Uterus (tissue), 4 donors: Measurements from ENCODE around the gene RNFT2. TPM values are rescaled to one million over a fixed set of nuclear protein-coding genes. Genes with fewer than 3 reads are reported as not detected.
"Not testable (repeated sequence)": the region's sequence is repeated elsewhere in the genome, so short reads cannot be mapped to it uniquely, and the experiment has no call there.

ENCODE experiments used
- DNase-seq, 2 donors: peaks; one replicate each; pipeline ENCODE4 v3.0.0-alpha.2; 2019 to 2020
- H3K27ac ChIP-seq, 2 donors: fragments of 200-600 bp; sonication (generic); 1 replicate in 1 of 2; 2 replicates in 1 of 2; pipeline ENCODE4 v1.5.1; 2016 to 2018
- H3K27me3 ChIP-seq, 2 donors: fragments of 200-600 bp; sonication (generic); one replicate each; pipeline ENCODE4 v1.5.1; 2018 to 2019; ENCODE audit warnings: control low read depth in 1 of 2
- H3K36me3 ChIP-seq, 2 donors: fragments of 200-600 bp; sonication (generic); one replicate each; pipeline ENCODE4 v1.5.1; 2019; ENCODE audit warnings: control low read depth in 1 of 2
- H3K4me1 ChIP-seq, 2 donors: fragments of 200-600 bp; sonication (generic); one replicate each; pipeline ENCODE4 v1.5.1; 2018 to 2019; ENCODE audit warnings: control low read depth in 1 of 2
- H3K4me3 ChIP-seq, 2 donors: fragments of 200-600 bp; sonication (generic); 1 replicate in 1 of 2; 2 replicates in 1 of 2; pipeline ENCODE4 v1.5.1; 2018 to 2019; ENCODE audit warnings: mild to moderate bottlenecking in 1 of 2
- H3K9me3 ChIP-seq, 2 donors: fragments of 200-600 bp; sonication (generic); one replicate each; pipeline ENCODE4 v1.5.1; 2019; ENCODE audit warnings: control low read depth in 1 of 2
- CTCF ChIP-seq, 4 experiments: fragments of 200-600 bp in 2 of 4; fragments of 450-650 bp in 2 of 4; sonication (generic) in 2 of 4; IDR thresholded peaks; one replicate each; pipeline ENCODE4 v1.5.1; 2016 to 2019; ENCODE audit warnings: antibody characterized with exemption in 4 of 4, mild to moderate bottlenecking in 2 of 4, moderate library complexity in 1 of 4
- POLR2A ChIP-seq, 2 donors: fragments of 450-650 bp; IDR thresholded peaks; one replicate each; pipeline ENCODE4 v1.6.1; 2016; ENCODE audit warnings: antibody characterized with exemption in 2 of 2, mild to moderate bottlenecking in 1 of 2, moderate library complexity in 1 of 2
- intact Hi-C: fragments of 100-400 bp; cut with DNase I; formaldehyde crosslinking; loops from one replicate; pipeline ENCODE4 v1.15.1; 2023; ENCODE audit warnings: low total_unique reads
- total RNA-seq, 4 donors: library from RNA; depleted of rRNA in 3 of 4; stranded (reverse); fragments of >200 nt in 3 of 4; gene quantifications; one replicate each; pipeline versions ENCODE4 v1.1.0 to v1.2.4, GENCODE V29; 2014 to 2023
- donor health status: DM: yes; HTN: yes; CAD: no.

Gene RNFT2
- total RNA-seq, 4 donors from 2014 or later: 1.4 to 4.7 TPM; not detected in 2

- intact Hi-C loops: no loop called here
- Histone ChIP-seq H3K27me3 (no peaks in the 10 kb centered on the region), H3K4me1 (peaks cover 5 to 9% of the 10 kb centered on the region in 2 donors), H3K36me3 (no peaks in the 10 kb centered on the region), H3K9me3 (no peaks in the 10 kb centered on the region), H3K27ac (no peak overlapping the region), H3K4me3 (no peak overlapping the region)
- TF ChIP-seq CTCF (IDR thresholded peaks at IDR 0.05): no peak
- TF ChIP-seq POLR2A (IDR thresholded peaks at IDR 0.05): no peak
- DNase-seq: no peak
Observed at GRCh38 chr12:116735084-116735483, 3.0 kb upstream of the RNFT2 start.

- Histone ChIP-seq H3K36me3 (no peaks in the 10 kb centered on the region), H3K27me3 (no peaks in the 10 kb centered on the region), H3K27ac (no peak overlapping the region), H3K4me1 (peaks cover 5 to 9% of the 10 kb centered on the region in 2 donors), H3K4me3 (peak overlapping the region in 1 of 2 donors; percentile 85), H3K9me3 (no peaks in the 10 kb centered on the region)
- DNase-seq: no peak
- no peak for TF ChIP-seq POLR2A (IDR thresholded peaks at IDR 0.05)
- TF ChIP-seq CTCF (IDR thresholded peaks at IDR 0.05): no peak
- intact Hi-C loops: no loop called here
Observed at GRCh38 chr12:116735951-116736599, 2.0 kb upstream of the RNFT2 start.

- Histone ChIP-seq H3K4me3 (peak overlapping the region; percentile 84 to 85), H3K4me1 (peaks cover 5 to 9% of the 10 kb centered on the region in 2 donors), H3K27ac (peak overlapping the region; percentile 74 to 79), H3K27me3 (no peaks in the 10 kb centered on the region), H3K9me3 (no peaks in the 10 kb centered on the region), H3K36me3 (no peaks in the 10 kb centered on the region)
- no peak for DNase-seq
- no peak for TF ChIP-seq CTCF (IDR thresholded peaks at IDR 0.05)
- TF ChIP-seq POLR2A (IDR thresholded peaks at IDR 0.05): no peak
- intact Hi-C loops: no loop called here
Observed at GRCh38 chr12:116736962-116737773, 947 bp upstream of the RNFT2 start.

- H3K27me3 ChIP-seq: no peaks in the 10 kb centered on the region
- DNase-seq: no peak
- intact Hi-C loops: no loop called here
Observed at GRCh38 chr12:116739381-116739887, 1.3 kb downstream of the RNFT2 start.

GRCh38 chr12:116742787-116743186 lies 4.7 kb downstream of the RNFT2 start:
- H3K27ac ChIP-seq, DNase-seq, H3K4me1 ChIP-seq, H3K4me3 ChIP-seq, intact Hi-C loops, H3K36me3 ChIP-seq, H3K27me3 ChIP-seq, H3K9me3 ChIP-seq: not testable (repeated sequence)

More at GRCh38 chr12:116739381-116739887, 1.3 kb downstream of the RNFT2 start:
- Histone ChIP-seq H3K27ac (no peak overlapping the region), H3K4me1 (peaks cover 5 to 9% of the 10 kb centered on the region in 2 donors), H3K9me3 (no peaks in the 10 kb centered on the region), H3K4me3 (no peak overlapping the region), H3K36me3 (no peaks in the 10 kb centered on the region)
- no peak for TF ChIP-seq CTCF (IDR thresholded peaks at IDR 0.05)
- no peak for TF ChIP-seq POLR2A (IDR thresholded peaks at IDR 0.05)
